ENCODE results near the gene COL5A3. TPM values are rescaled to one million over a fixed set of nuclear protein-coding genes. Genes with fewer than 3 reads are reported as not detected.

The COL5A3 gene
- total and polyA plus RNA-seq, 4 donors, result 8.4 to 15.1 (median 10.5) TPM

DNA sequence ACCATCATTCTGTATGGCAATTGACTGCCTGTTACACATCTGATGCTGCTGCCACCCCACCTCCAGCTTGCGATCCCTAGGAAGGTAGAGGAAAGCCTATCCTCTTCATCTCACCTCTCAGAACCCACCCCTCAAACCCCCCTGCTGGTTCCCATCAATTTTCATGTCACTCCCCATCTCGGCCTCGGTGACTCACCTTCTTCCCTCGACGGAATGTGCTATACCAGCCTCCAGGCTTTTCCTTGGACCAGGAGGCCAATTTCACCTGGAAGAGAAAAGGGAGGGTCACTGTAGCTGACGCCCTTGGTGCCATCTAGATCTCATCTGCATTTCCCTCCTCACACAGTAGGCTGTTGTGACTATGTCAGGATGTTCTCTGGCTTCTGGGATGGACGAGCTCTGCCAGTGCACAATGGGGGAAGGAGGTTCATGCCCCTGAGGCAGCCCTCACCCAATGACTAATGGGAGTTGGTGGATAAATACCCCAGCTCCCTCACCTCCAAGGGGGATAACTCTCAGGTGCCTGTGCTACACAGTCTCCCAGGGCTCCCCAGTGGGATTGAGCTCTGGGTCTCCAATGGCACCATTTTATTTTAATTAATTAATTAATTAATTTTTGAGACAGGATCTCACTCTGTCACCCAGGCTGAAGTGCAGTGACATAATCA is 47.5 kb downstream of the COL5A3 start:
- Histone ChIP-seq H3K36me3 (ENCODE audit: control insufficient read depth in 4 of 4, insufficient read depth in 4 of 4, low read length in 4 of 4) (no peaks in the 10 kb centered on the region), H3K27ac (ENCODE audit: low read depth in 1 of 2, low read length in 1 of 2) (no peak overlapping the region), H3K4me3 (no peak overlapping the region), H3K9ac (ENCODE audit: insufficient read depth in 1 of 2, low read length in 2 of 2) (no peak overlapping the region), H3K9me3 (ENCODE audit: control insufficient read depth in 4 of 4, insufficient read depth in 3 of 4, low read length in 3 of 4) (peaks cover 0 to 4% (median 0%) of the 10 kb centered on the region in 4 donors), H3K4me1 (ENCODE audit: control insufficient read depth in 5 of 5, insufficient read depth in 5 of 5, low read length in 5 of 5) (no peaks in the 10 kb centered on the region), H3K27me3 (ENCODE audit: control insufficient read depth in 3 of 3, insufficient read depth in 3 of 3, low read length in 2 of 3) (peaks cover 4 to 19% (median 19%) of the 10 kb centered on the region in 3 donors)
- ATAC-seq (ENCODE audit: insufficient read depth, low FRiP score) (no peak), DNase-seq (no peak)
- TF ChIP-seq, protein P1, sequence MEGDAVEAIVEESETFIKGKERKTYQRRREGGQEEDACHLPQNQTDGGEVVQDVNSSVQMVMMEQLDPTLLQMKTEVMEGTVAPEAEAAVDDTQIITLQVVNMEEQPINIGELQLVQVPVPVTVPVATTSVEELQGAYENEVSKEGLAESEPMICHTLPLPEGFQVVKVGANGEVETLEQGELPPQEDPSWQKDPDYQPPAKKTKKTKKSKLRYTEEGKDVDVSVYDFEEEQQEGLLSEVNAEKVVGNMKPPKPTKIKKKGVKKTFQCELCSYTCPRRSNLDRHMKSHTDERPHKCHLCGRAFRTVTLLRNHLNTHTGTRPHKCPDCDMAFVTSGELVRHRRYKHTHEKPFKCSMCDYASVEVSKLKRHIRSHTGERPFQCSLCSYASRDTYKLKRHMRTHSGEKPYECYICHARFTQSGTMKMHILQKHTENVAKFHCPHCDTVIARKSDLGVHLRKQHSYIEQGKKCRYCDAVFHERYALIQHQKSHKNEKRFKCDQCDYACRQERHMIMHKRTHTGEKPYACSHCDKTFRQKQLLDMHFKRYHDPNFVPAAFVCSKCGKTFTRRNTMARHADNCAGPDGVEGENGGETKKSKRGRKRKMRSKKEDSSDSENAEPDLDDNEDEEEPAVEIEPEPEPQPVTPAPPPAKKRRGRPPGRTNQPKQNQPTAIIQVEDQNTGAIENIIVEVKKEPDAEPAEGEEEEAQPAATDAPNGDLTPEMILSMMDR (IDR thresholded peaks at IDR 0.05; ENCODE audit: control extremely low read depth, extremely low read depth), result no peak
- WGBS, 2 donors, result 43 to 45% methylated on average over 7 of the region's 7 CpGs

- 85 to 90% methylated on average over 4 of the region's 4 CpGs for WGBS, 2 donors
- no peaks in the 10 kb centered on the region for H3K36me3 ChIP-seq (ENCODE audit: control insufficient read depth in 4 of 4, insufficient read depth in 4 of 4, low read length in 4 of 4)
- TF ChIP-seq, protein P1 (IDR thresholded peaks at IDR 0.05; ENCODE audit: control extremely low read depth, extremely low read depth), result no peak
- H3K4me1 ChIP-seq (ENCODE audit: control insufficient read depth in 5 of 5, insufficient read depth in 5 of 5, low read length in 5 of 5), result no peaks in the 10 kb centered on the region
- no peak overlapping the region for H3K4me3 ChIP-seq
- peaks cover 0 to 9% (median 6%) of the 10 kb centered on the region in 3 donors for H3K27me3 ChIP-seq (ENCODE audit: control insufficient read depth in 3 of 3, insufficient read depth in 3 of 3, low read length in 2 of 3)
- ATAC-seq (ENCODE audit: insufficient read depth, low FRiP score) (no peak), DNase-seq (no peak)
- no peak overlapping the region for H3K27ac ChIP-seq (ENCODE audit: low read depth in 1 of 2, low read length in 1 of 2)
- peaks cover 0 to 1% (median 0%) of the 10 kb centered on the region in 4 donors for H3K9me3 ChIP-seq (ENCODE audit: control insufficient read depth in 4 of 4, insufficient read depth in 3 of 4, low read length in 3 of 4)
- H3K9ac ChIP-seq (ENCODE audit: insufficient read depth in 1 of 2, low read length in 2 of 2), result no peak overlapping the region
These were observed 49.2 kb downstream of the COL5A3 start for GRCh38 chr19:9961103-9961502.

- H3K36me3 ChIP-seq (ENCODE audit: control insufficient read depth in 4 of 4, insufficient read depth in 4 of 4, low read length in 4 of 4), result no peaks in the 10 kb centered on the region
- no peak overlapping the region for H3K4me3 ChIP-seq
- H3K9me3 ChIP-seq (ENCODE audit: control insufficient read depth in 4 of 4, insufficient read depth in 3 of 4, low read length in 3 of 4), result peaks cover 0 to 2% (median 0%) of the 10 kb centered on the region in 4 donors
- TF ChIP-seq, protein P1 (IDR thresholded peaks at IDR 0.05; ENCODE audit: control extremely low read depth, extremely low read depth), result no peak
- no peak for ATAC-seq (ENCODE audit: insufficient read depth, low FRiP score)
- WGBS, 2 donors, result 82 to 96% methylated on average over 1 of the region's 1 CpG
- H3K27me3 ChIP-seq (ENCODE audit: control insufficient read depth in 3 of 3, insufficient read depth in 3 of 3, low read length in 2 of 3), result no peaks in the 10 kb centered on the region
- no peak for DNase-seq
- H3K4me1 ChIP-seq (ENCODE audit: control insufficient read depth in 5 of 5, insufficient read depth in 5 of 5, low read length in 5 of 5), result no peaks in the 10 kb centered on the region
- no peak overlapping the region for H3K27ac ChIP-seq (ENCODE audit: low read depth in 1 of 2, low read length in 1 of 2)
- no peak overlapping the region for H3K9ac ChIP-seq (ENCODE audit: insufficient read depth in 1 of 2, low read length in 2 of 2)
These were observed 51.9 kb downstream of the COL5A3 start for GRCh38 chr19:9958379-9958821.

Measured in lung (tissue), 12 donors.